ENCODE measurements around the gene SH3RF3.

Gene SH3RF3

DNA sequence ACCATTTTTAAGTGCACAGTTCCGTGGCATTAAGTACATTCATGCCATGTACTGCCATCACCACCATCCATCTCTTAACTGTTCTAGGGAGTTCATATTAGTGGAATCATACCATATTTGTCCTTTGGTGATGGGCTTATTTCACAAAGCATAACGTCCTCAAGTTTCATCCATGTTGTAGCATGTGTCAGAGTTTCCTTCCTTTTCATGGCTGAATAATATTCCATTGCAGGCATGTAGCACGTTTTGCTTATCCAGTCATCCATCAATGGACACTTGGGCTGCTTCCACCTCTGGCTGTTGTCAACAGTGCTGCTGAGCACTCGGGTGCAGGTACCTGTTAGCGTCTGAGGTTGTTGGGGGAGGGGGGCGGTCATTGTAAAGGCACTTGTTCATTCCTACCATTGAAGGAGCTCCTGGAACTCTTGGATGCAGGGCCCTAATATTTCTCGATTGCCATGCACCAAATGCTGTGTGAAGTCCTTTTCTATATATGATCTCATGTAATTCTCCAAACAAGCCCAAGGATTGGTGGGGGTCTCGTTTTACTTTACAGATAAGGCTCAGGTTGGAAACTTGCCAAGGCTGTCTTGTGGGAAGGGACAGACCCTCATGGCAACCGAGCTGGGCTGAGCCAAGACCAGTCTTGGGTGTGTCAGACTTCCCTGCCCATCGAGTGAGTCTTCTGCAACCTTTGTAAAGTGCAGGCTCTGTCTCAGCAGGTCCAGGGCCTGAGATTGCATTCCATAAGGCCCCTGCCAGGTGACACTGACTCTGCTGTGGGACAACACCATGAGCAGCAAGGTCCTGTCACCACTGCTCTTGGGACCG is 42.9 kb upstream of the SH3RF3 start:
- DNase-seq (ENCODE audit: low read depth) = no peak
- H3K4me3 ChIP-seq (ENCODE audit: low read depth, low read length) = no peak overlapping the region
- TF ChIP-seq, protein P1, sequence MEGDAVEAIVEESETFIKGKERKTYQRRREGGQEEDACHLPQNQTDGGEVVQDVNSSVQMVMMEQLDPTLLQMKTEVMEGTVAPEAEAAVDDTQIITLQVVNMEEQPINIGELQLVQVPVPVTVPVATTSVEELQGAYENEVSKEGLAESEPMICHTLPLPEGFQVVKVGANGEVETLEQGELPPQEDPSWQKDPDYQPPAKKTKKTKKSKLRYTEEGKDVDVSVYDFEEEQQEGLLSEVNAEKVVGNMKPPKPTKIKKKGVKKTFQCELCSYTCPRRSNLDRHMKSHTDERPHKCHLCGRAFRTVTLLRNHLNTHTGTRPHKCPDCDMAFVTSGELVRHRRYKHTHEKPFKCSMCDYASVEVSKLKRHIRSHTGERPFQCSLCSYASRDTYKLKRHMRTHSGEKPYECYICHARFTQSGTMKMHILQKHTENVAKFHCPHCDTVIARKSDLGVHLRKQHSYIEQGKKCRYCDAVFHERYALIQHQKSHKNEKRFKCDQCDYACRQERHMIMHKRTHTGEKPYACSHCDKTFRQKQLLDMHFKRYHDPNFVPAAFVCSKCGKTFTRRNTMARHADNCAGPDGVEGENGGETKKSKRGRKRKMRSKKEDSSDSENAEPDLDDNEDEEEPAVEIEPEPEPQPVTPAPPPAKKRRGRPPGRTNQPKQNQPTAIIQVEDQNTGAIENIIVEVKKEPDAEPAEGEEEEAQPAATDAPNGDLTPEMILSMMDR (IDR thresholded peaks at IDR 0.05; ENCODE audit: low read depth, low read length, missing control alignments) = no peak

DNA sequence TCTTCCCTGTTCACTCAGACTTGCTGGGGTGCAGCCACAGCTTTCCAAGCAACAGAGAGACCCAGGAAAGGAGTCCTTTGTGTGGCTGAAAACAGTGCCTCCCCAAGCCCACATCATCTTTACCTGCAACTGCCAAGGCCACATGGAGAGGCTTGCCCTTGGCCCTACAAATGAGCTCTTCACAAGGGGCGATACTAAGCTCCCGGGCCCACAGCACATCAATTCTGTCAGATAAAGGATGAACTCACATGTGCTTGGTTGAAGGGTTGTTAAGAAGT is 42.3 kb upstream of the SH3RF3 start:
- no peak overlapping the region for H3K4me3 ChIP-seq (ENCODE audit: low read depth, low read length)
- TF ChIP-seq, protein P1 (IDR thresholded peaks at IDR 0.05; ENCODE audit: low read depth, low read length, missing control alignments) = no peak
- no peak for DNase-seq (ENCODE audit: low read depth)

DNA sequence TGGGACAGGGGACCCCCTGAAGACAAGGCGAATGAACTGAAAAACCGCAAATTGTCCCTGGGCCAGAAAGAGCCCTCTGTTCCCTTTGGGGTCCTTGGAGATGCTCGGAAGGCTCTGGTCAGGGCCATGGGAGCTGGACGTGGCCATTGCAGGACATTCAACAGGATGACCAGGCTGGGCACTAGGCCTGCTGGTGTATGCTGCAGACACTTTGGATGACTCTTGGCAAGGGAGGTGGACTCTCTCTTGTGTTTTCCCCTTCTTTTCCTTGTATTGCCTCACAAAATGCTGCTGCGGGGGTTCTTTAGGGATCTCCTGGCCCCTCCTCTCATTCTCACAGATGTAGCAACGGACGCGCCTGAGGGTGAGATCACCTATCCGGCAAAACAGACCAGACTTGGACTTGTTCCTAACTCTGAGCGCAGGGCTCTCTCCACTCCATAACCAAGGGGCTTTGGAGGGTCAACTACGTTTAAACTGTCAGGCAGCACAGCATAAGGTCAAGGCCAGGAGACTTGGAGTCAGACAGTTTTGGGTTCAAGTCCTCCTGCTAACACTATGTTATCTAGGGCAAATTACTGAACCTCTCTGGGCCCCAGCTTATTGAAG is 41.8 kb upstream of the SH3RF3 start:
- H3K4me3 ChIP-seq (ENCODE audit: low read depth, low read length) = no peak overlapping the region
- no peak for DNase-seq (ENCODE audit: low read depth)
- TF ChIP-seq, protein P1 (IDR thresholded peaks at IDR 0.05; ENCODE audit: low read depth, low read length, missing control alignments) = no peak

DNA sequence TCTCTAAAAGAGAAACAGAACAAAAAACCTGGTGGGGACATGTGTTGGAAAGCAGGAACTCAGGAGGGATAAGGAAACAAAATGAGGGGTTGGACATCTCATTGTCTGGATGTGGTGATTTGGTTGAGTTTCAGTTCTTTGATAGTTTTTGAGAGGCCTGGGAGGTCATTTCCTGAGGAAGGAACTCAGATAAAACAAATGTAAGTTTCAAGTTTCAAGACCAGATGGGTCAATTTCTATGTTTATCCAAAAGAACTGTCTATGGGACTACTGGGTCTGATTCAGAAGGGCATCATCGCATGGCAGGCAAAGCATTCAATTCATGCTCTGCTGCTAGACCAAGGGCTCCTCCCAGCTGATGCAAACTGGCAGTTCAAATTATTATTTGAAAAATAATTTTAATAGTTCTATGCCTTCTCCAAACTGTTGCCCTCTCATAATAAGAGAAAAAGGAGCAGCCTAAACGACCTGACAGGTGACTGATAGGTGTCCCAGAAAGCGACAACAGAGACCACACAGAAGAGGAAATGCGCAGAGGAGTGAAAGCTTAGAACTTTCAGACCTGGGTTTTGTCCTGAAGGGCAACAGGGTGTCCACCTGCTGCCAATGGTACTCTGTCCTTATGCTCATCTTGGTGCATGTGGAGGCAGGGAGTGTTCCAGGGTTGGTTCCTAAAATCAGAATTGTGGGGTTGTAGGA is 39.3 kb upstream of the SH3RF3 start:
- TF ChIP-seq, protein P1 (IDR thresholded peaks at IDR 0.05; ENCODE audit: low read depth, low read length, missing control alignments) = no peak
- H3K4me3 ChIP-seq (ENCODE audit: low read depth, low read length) = no peak overlapping the region
- DNase-seq (ENCODE audit: low read depth) = no peak

DNA sequence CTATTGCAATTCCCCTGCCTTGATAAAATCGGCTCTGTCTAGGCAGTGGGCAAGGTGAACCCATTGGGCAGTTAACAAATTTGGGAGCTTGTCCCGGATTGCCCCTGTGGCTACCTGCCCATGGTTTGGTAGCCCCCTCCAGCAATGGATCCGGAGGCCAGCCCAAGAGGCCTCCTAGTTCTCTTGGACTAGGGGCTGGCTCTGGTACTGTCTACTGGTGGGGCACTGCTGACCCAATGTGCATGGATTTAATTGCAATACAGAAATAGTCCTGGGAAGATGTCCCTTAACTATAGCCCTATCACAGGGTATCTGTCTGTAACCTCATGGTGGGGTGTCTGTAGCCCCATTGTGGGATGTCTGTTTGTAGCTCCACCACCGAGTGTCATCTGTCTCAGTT is 37.5 kb upstream of the SH3RF3 start:
- TF ChIP-seq, protein P1 (IDR thresholded peaks at IDR 0.05; ENCODE audit: low read depth, low read length, missing control alignments) = no peak
- H3K4me3 ChIP-seq (ENCODE audit: low read depth, low read length) = no peak overlapping the region
- DNase-seq (ENCODE audit: low read depth) = no peak

DNA sequence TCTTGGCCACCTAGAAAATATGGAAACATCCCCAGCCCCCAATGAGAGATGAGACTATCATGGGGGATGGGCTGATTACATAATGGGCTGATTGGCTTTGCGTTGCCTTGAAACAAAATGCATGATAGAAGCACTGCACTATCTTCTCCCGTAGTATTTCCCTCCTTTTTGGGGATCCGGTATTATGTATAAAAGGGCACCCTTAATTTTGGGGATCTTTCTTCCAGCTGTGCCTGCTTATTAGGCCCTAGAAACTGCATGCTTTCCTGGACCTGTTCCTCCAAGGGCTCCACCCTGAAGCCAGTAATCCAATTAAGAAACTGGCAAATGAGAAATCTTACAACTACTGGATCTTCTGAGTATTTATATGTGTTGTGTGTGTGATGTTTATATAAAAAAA is 34.9 kb upstream of the SH3RF3 start:
- TF ChIP-seq, protein P1 (IDR thresholded peaks at IDR 0.05; ENCODE audit: low read depth, low read length, missing control alignments) = no peak
- no peak overlapping the region for H3K4me3 ChIP-seq (ENCODE audit: low read depth, low read length)
- no peak for DNase-seq (ENCODE audit: low read depth)
